ENCODE data around the gene SH2D4B.

The SH2D4B gene

DNA sequence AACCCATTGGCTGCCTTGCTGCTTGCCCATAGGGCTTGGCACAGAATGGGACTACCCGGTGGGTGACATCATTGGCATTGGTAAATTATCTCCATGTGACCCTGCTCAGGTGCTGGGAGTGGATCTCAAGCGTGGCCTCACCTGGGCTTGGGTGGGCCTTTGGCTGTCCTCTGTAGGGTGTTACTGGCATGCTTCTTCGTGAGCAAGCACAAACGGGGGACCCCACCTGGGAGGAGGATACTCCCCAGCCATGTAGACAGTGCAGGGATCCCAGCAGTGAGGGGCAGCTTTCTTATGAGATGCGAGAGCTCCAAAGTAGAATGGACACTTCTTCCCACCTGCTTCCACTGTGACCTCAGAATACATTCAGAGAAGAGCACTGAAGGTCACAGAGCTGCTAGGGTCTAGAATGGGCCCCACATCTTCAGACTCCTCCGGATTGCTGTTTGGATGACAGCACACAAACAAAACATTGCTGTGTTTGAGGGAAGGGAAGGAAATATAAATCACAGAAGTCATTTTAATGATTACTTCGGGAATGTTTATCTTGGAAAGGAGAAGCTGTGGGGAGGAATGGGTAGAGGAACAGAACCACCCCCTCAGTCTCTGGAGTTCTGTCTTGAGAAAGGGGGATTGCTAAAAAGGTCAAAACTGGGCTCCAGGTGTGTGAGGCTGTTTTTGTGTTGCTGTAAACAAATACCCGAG lies 75.9 kb downstream of the SH2D4B start:
- Histone ChIP-seq H3K9me3 (ENCODE audit: severe bottlenecking) (no peaks in the 10 kb centered on the region), H3K27me3 (ENCODE audit: insufficient read depth, poor library complexity, severe bottlenecking) (no peaks in the 10 kb centered on the region), H3K36me3 (ENCODE audit: low read depth) (no peaks in the 10 kb centered on the region), H3K4me1 (ENCODE audit: insufficient read depth, poor library complexity, severe bottlenecking) (no peaks in the 10 kb centered on the region), H3K27ac (ENCODE audit: poor library complexity, severe bottlenecking) (no peak overlapping the region), H3K4me3 (ENCODE audit: severe bottlenecking) (no peak overlapping the region)
- no peak for DNase-seq (ENCODE audit: low spot score)
- no peak for ATAC-seq (ENCODE audit: low read depth)
- TF ChIP-seq CTCF (IDR thresholded peaks at IDR 0.05; ENCODE audit: poor library complexity, severe bottlenecking) = no peak

GRCh38 chr10:80614576-80615416 lies 77.1 kb downstream of the SH2D4B start:
- Histone ChIP-seq H3K27me3 (ENCODE audit: insufficient read depth, poor library complexity, severe bottlenecking) (no peaks in the 10 kb centered on the region), H3K4me1 (ENCODE audit: insufficient read depth, poor library complexity, severe bottlenecking) (peaks cover 8% of the 10 kb centered on the region), H3K4me3 (ENCODE audit: severe bottlenecking) (no peak overlapping the region), H3K36me3 (ENCODE audit: low read depth) (no peaks in the 10 kb centered on the region), H3K9me3 (ENCODE audit: severe bottlenecking) (no peaks in the 10 kb centered on the region), H3K27ac (ENCODE audit: poor library complexity, severe bottlenecking) (no peak overlapping the region)
- no peak for TF ChIP-seq CTCF (IDR thresholded peaks at IDR 0.05; ENCODE audit: poor library complexity, severe bottlenecking)
- ATAC-seq (ENCODE audit: low read depth) = no peak
- no peak for DNase-seq (ENCODE audit: low spot score)

DNA sequence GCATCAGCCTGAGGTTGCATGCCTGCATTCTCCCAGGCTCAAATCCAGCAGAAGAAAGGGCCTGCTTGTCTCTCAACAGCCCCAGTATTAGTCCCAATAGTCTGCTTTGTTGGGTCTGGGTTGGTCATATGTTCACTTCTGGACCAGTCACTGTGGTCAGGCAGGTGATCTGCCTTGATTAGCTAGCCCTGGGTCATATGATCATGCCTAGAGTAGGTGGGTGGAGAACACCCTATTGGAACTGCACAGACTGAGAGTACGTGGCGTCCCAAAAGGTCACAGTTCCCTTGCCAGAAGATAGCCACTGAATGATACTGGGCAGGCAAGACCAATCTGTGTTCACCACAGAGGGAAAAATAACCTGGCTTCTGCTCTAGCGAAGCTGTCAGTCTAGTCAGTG lies 80.1 kb downstream of the SH2D4B start:
- ATAC-seq (ENCODE audit: low read depth) = no peak
- H3K36me3 ChIP-seq (ENCODE audit: low read depth) = no peaks in the 10 kb centered on the region
- TF ChIP-seq CTCF (IDR thresholded peaks at IDR 0.05; ENCODE audit: poor library complexity, severe bottlenecking) = no peak

GRCh38 chr10:80619036-80619435 lies 81.3 kb downstream of the SH2D4B start:
- H3K36me3 ChIP-seq (ENCODE audit: low read depth) = no peaks in the 10 kb centered on the region
- H3K9me3 ChIP-seq (ENCODE audit: severe bottlenecking) = no peaks in the 10 kb centered on the region
- peaks cover 8% of the 10 kb centered on the region for H3K4me1 ChIP-seq (ENCODE audit: insufficient read depth, poor library complexity, severe bottlenecking)
- no peak overlapping the region for H3K4me3 ChIP-seq (ENCODE audit: severe bottlenecking)
- no peaks in the 10 kb centered on the region for H3K27me3 ChIP-seq (ENCODE audit: insufficient read depth, poor library complexity, severe bottlenecking)
- TF ChIP-seq CTCF (IDR thresholded peaks at IDR 0.05; ENCODE audit: poor library complexity, severe bottlenecking) = no peak
- no peak overlapping the region for H3K27ac ChIP-seq (ENCODE audit: poor library complexity, severe bottlenecking)
- no peak for DNase-seq (ENCODE audit: low spot score)
- ATAC-seq (ENCODE audit: low read depth) = peak; percentile 94

More for the DNA sequence above, 80.1 kb downstream of the SH2D4B start:
- DNase-seq (ENCODE audit: low spot score) = no peak
- Histone ChIP-seq H3K4me1 (ENCODE audit: insufficient read depth, poor library complexity, severe bottlenecking) (peaks cover 8% of the 10 kb centered on the region), H3K27me3 (ENCODE audit: insufficient read depth, poor library complexity, severe bottlenecking) (no peaks in the 10 kb centered on the region), H3K9me3 (ENCODE audit: severe bottlenecking) (no peaks in the 10 kb centered on the region), H3K4me3 (ENCODE audit: severe bottlenecking) (no peak overlapping the region), H3K27ac (ENCODE audit: poor library complexity, severe bottlenecking) (no peak overlapping the region)

All from RWPE2 (cell line).